NCI-H446 (cell line): ENCODE data around the gene SETD5.
A peak's percentile ranks its signal among the peaks of the same experiment; 100 is the strongest.
"Not testable (repeated sequence)": the region's sequence is repeated elsewhere in the genome, so short reads cannot be mapped to it uniquely, and the experiment has no call there.

ENCODE experiments used
- DNase-seq, 2 experiments: peaks; one replicate each; lab custom pipeline; 2025; lab: John Stamatoyannopoulos, UW

SETD5 gene

DNA sequence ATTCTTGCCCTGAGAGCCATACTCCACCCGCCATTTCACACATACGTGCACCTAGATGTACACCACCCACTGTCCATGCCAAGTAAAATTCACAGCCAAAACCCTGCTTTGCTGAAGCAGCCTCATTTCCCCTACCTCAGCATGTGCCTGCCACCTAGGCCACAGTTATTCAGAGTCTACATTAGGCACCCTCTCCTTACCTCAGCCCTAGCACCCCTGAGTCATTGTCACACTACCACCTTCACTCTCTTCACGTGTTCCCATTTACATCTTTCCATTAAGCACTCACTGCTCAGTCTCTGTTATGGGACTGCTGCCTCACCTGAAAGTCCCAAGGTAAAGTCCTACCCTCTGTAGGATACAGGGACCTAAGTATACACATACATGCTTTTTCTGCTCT lies 70.0 kb downstream of the SETD5 start:
- DNase-seq, result no peak

DNA sequence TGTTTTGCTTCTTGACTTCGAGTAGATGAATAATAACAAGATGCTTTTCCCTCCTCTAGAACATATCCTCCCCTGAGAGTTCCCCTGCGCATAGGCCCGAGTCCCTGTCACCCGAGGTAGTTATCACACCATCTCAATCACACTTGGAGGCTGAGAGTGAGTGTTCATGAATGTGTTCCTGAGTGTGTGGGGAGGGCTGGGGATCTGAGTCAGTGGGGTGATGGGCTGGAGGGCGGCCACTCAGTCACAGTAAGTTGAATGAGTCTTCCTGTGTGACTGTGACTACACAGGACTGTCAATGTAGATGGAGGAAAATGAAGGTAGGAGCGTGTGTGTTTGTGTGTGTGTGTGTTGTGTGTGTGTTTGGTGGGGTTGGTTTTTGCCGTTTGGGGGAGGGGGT lies 71.0 kb downstream of the SETD5 start:
- DNase-seq, result no peak

DNA sequence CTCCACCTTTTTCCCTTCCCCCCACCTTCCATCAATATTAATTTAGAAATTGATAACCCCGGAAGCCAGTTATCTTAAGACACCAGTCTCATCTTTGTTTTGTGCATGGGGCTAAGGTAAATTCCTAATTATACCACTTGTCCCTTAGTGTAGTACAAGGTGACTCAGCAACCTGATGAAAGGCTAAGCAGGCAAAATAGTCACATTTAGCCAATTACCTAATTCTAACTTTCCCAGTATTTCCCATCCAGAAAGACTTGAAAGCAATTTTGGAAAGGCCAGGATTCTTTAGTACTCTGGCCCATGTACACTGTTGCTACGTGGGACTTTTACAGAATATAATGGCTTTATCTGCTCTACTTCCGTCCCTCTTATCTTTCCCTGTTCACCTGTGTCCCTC lies 72.6 kb downstream of the SETD5 start:
- DNase-seq, result no peak

DNA sequence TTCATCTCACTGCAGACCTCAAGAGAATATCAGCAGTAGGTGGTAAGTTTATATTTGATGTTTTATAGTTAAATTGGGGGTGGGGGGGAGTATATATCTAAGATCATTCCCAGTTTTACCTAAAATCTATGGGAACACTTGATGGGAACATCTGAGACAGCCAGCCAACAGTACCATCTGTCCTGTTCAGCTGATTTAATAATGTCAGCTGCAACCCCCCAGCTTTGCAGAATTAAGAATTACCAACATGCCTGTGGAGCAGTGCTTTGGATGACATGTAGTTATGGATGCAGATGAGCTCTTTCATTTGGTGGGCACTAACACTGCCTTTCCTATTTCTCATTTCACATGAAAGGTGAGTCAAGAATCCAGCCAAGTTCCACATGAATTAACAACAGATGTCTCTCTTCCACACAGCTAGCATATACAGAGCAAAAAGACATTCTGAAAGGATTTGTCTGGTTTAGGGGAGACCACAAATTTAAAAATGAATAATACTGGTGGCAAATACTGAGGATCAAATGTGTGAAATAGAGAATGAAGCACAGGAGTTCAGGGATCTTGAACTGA lies 76.2 kb downstream of the SETD5 start:
- no peak for DNase-seq

DNA sequence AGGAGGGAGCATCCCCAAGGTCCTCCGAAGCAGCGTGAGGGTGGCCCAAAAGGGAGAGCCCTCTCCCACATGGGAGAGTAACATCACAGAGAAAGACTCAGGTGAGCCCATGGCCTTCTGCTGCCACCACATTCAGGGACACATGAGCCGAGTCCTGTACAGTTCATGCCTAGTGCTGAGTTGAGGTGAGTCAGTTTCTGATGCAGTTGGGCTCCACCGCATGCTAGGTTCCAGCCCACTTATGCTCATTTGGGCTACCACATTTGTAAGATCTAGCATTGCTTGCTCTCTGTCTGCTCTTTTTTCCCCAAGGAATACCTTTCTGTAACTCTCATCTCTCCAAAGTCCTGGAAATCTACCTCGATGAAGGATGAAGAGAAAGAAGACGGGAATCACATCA lies 77.1 kb downstream of the SETD5 start:
- DNase-seq, result no peak

DNA sequence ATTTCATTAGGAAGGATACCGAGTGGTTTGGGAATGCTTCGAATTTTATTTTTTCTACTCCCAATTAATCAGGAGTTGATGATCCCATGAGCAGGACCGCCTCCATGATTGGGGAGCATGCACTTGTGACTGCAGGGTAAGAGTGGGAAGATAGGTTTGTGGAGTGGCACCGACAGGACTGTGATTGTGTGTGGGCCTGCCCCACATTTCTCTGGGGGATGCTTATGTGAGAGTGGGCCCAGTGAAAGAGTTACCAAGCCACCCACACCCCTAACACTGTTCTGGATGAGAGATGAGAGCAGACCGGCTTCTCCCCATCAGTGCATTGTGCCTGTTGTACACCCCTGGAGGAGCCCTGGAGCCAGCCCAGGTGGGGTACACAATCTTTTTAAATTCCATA lies 79.5 kb downstream of the SETD5 start:
- no peak for DNase-seq

DNA sequence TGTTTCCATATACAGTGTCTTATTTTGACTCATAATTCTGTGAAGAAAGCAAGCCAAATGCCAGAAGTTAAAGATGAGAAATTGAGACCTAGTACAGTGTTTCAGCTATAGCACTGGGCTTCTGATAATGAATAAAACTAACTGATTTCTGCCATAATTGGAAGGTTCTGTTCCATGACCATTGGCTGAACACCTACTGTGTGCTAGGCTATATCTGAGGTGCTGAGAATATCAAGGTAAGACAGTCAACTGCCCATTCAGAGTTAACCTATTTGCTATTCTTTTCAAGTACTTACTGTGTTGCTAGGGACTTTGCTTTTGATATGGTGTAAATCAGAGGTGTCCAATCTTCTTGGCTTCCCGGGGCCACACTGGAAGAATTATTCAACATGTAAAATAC lies 82.8 kb downstream of the SETD5 start:
- DNase-seq, result no peak

DNA sequence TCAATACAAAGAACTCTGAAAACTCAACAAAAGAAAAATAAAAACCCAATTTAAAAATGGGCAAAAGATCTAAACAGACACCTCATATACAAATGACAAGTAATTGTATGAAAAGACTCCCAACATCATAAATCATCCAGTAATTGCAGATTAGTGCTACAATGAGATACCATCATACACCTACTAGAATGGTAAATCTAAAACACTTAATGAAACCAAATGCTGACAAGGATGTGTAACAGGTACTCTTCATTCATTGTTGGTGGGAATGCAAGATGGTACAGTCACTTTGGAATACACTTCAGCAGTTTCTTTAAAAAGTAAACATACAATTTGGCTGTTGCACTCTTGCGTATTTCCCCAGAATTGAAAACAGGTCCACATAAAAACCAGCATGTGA lies 87.8 kb downstream of the SETD5 start:
- no peak for DNase-seq

DNA sequence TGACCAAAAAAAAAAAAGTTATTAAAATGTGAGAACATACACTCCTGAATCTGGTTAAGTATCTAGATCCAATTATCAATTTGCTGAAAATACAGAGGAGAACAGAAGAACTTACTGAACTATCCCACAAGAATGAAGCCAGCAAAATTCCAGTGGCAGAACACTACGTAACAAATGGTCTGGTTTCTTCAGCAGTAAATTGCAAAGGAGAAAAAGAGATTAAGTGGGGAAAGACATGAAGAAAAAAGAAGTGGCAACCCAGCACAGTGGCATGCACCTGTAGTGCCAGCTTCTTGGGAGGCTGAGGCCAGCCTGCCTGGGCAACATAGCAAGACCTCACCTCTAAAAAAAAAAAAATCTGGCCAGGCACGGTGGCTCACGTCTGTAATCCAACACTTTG lies 94.1 kb downstream of the SETD5 start:
- no peak for DNase-seq

DNA sequence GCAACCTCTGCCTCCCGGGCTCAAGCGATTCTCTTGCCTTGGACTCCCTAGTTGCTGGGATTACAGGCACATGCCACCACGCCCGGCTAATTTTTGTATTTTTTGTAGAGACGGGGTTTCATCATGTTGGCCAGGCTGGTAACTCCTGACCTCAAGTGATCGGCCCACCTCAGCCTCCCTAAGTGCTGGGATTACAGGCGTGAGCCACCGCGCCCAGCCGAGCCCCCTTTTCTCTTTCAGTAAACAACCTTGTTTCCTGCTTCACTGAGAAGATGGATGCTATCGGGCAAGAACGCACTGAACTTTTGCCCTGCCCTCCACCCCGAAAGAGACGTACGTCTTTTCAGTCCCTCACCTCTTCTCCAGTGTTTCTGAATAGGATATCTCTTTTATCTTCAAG lies 96.6 kb downstream of the SETD5 start:
- DNase-seq, result not testable (repeated sequence)

DNA sequence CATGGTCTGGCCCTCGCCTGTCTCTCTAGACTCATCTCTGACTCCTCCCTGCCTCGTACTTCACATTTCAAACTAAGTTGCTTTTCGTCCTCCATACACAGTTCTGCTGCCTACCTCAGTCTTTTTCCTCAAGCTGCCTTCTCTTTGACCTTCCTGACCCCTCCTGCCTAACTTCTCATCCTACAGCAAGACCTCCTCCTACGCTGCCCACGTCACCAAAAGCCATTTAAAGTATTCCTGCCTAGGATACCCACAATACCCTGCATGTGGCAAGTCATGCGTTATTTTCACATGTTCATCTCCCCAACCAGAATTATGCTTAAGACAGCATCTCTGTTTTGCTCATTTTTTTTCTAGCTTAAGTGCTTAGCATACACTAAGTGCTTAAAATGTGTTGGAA lies 99.5 kb downstream of the SETD5 start:
- no peak for DNase-seq

DNA sequence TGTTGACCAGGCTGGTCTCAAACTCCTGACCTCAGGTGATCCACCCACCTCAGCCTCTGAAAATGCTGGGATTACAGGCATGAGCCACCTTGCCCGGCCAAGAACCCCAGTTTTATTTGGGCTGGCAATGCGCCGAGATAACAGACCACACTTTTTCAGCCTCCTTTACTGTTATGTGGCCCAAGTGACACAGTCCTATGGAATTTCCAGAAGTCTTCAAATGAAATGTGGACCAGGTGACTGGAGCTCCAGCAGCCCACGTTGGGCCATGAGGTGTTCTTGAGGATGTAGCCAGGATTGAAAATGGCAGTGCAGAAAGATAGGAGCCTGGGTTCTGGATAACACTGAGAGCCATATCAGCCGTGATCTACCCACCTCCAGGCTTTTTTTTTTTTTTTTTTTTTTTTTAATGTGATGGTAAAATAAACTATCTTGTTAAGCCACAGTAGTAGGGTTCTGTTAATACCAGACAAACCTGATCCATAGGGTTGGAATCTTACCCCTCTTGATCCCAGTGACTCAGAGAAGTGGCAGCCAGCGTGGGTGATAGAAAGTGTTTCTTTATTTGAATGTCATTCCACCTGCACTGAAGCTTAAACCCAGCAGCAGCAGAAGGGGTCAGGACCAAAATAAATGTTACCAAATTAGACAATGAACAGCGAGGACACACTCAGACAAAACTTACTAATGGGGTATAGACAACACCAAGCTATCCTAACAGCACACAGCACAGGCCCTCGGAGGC lies 100.6 kb downstream of the SETD5 start:
- DNase-seq, result no peak

DNA sequence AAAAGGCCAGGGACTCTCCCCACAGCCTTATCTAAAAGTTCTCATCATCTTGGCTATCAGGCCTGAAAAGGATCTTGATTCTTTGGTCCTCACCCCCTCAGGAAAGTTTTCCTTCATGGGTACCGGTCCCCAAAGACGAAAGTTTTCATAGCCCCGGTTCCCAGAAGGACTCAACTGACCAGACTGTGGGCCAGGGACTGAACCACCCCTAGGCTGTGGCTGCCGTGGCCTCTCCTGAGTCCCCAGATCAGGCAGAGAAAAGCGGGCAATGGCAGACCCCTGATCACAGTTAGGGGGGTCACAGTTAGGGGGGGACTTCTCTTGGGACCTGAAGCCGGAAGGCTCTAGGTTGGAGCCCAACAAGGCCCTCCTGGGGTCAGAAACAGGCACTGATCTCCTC lies 101.4 kb downstream of the SETD5 start:
- DNase-seq, result no peak

DNA sequence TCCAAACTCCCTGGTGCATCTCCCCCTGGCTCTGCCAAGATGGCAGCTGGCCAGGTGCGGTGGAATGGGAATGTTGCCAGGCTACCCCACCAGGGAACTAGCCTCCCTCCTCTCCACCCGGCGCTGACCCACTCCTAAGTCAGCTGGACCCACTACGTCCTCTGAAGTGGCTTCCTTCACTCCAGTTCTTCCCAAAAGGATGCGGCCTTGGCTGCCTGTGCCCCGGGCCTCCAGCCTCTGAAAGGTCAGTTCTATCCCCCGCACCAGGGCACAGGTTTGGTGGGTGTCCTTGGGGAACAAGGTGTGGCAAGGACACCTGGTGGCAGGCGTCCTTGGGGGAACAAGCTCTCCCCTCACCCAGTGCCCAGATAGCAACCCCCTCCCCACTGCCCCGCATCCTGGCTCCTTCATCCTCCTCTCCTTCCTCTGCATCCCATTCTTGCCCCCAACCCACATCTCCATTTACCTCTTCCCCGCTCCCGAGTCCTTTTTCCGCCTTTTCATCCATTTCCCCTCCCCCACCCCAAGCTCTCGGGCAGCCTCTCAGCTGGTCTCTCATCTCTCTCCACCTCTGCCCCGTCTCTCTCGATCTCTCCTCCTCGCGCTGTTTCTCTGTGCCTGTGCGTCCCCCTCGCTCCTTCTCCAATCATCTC lies 102.2 kb downstream of the SETD5 start:
- DNase-seq, result peak in 1 of 2 experiments; percentile 11

DNA sequence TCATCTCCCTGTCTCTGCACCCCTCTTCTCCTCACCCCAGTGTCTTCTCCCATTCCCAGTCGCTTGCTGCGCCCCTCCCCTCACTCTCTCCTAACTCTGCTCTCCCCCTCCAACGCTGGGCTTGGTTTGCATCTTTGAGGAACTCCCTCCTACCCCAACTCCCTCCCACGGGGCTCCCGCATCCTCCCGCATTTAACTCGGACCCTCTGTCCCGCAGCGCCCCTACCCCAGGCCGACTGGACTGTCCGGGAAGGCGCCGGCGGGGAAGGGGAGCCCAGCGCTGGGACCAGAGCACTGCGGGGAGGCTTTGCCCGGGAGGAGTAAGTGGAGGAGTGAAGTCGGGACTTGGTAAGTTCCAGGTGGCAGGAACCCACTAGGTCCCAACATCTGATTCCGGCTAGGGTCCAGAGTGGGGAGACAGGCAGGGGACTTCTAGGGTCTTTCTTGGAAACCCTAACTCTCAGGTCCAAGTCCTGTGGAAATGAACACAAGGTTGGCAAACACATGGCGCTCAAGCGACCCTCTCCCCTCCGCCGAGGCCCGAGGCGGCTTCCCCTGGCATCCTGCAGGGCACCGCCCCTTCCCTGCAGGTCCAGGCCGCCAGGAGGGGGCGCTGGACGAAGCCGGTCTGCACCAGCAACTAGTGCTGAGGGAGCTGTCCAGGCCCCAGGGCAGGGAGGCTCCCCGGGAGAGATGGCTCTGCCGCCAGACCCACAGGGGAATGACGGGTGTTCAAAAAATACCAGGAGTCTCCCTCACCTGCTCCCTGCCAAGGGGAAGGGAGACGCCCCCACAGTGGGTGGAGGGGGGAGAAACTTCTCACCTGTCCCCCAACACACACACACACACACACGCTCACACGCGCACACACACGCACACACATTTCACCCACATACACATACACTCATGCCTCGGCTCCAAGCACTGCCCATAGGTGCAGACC lies 103.0 kb downstream of the SETD5 start:
- no peak for DNase-seq

DNA sequence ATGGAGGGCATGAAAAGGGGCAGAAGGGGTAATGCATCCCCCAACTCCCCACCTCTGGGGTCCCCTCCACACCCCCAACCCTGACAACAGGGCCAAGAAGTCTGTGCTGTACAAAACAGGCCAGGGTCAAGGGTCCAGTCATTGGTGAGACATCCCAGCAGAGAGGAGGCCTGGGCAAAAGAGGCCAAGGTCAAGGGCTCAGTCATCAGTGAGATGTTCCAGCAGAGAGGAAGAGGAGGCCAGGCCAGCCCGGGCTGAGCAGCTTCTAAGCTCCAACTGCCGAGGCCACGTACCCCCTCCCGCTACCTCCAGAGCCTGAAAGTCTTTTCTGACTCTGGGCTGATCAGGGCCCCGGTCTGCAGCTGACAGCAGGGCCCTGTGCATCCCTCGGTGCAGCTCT lies 103.8 kb downstream of the SETD5 start:
- DNase-seq, result no peak

DNA sequence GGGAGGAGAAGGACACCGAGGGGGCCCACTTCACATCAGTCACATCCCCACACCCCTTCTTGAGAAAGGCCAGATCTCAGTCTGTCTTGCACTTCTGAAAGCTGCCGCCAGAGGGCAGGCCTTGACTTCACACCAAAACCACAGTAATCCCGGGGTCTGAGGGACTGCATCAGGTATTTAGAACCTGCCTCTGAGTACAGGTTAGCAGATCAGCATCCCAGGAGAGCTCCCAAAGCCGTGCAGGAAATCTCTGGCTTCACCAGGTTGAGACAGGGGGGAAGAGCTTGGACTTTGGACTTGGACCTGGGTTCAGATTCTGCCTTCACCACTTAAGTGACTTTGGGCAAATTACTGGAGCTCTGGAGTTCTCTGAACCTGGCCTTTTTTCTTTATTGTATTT lies 105.9 kb downstream of the SETD5 start:
- peak; percentile 13 to 52 for DNase-seq

DNA sequence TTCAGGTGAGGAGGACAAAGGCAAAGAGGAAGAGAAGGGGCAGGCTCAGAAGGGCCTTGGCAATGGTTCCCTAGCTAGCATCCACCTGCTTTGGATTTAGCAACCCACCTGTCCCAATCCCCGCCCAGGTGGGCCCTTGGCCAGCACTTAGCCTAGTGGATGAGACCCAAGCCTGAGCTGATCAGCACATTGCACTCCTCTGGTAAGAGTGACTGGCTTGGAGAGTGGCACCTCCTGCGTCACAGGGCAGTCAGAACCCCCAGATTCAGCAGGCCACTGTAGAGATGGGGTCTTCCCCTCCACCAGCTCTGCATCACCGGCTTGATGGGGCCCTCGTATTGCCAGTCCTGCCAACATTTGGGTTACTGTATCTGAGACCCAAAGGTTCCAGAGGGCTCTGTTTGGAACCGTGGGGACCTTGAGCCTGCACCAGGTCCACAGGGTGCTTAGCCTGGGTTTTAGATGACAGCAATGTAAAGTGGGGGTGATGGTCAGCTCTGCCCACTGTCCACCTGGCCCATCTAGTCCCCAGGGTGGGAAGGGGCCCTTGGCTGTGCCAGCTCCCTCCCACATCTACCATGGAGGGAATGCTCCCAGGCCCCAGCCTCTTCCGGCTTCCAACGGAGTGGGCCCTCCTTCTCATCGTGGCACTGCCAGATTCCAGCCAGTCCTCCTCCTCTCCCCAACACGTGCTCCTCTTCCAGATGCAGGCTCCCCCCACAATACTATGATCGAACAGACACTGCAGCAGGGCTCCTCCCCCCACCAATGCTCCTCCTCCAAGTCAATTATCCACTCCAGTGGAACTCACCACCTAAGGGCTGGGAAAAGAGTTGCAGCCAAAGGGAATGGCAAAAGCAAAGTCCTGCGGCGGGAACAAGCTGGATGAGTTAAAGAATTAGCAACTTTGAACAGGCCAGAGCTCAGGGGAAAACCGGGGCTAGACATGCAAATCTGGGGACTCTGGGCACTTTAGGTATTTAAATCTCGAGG lies 110.5 kb downstream of the SETD5 start:
- no peak for DNase-seq

DNA sequence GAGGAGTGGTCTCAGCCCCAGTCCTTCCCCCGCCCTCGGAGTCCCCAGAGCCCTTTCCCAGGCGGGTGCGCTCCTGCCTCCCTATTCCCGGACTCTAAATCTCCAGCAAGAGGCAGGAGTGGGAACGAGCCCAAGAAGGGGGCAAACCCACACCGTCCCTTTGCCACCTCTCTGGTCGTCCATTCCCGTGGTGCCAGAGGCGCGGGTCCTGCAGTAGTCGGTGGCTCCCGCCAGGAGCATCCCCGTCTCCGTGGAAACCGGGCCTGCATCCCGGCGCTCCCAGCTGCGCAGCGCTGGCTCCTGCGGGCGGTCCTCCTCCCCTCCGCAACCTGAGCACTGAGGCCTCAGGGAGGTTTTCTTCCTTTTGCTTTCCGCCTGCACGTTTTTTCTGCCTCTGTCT lies 111.4 kb downstream of the SETD5 start:
- no peak for DNase-seq

DNA sequence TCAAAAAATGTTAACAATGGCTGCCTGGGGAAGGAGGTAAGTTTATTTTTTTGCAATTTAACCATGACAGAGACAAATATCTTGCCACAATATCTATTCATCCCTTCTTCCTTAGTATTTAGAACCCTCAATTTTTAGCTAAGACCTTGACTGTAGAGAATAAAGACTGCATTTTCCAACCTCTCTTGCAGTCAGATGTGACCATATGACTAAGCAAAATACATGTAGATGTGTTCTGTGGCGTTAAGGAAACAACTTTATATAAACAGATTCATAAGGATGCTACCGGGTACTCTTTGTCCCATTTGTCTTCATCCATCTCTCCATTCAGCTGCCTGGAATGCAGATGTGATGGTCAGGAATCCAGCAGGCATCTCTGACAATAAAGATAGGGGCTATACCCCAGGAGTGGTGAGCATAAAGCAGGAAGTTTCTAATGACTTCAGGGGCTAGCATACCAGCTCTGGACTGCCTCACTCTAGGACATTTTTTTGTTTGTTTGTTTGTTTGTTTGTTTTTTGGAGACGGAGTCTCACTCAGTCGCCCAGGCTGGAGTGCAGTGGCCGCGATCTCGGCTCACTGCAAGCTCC lies 115.1 kb downstream of the SETD5 start:
- no peak for DNase-seq

DNA sequence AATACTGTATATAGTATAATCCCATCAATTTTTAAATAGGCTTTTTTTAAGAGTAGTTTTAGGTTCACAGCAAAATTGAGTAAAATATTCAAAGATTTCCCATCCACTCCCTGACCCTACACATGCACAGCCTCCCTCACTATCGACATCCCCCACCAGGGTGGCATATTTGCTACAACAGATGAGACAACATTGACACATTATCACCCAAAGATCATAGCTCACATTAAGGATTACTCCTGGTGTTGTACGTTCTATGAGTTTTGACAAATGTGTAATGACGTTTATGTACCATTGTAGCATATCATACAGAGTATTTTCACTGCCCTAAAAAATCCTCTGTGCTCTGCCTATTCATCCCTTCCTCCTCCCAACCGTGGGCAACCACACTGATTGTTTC lies 116.9 kb downstream of the SETD5 start:
- DNase-seq, result no peak
